ENCODE data around the gene DNTT. TPM values are rescaled to one million over a fixed set of nuclear protein-coding genes. Genes with fewer than 3 reads are reported as not detected.
A peak's percentile ranks its signal among the peaks of the same experiment; 100 is the strongest.

Gene DNTT
- total RNA-seq, 6 experiments from 2014 or later: not detected

GRCh38 chr10:96369890-96370583, 65.8 kb downstream of the DNTT start:
- H3K4me3 ChIP-seq: no peak overlapping the region
- DNase-seq (no peak), ATAC-seq (no peak)
- intact Hi-C loops (cut with DNase I): loop anchor here in 1 of 2 donors (5.0 kb wide), 1 partner anchor 137 kb away; no protein-coding TSS in a partner anchor
- TF ChIP-seq POLR2A (IDR thresholded peaks at IDR 0.05): no peak
- no peaks in the 10 kb centered on the region for H3K4me1 ChIP-seq
- no peak overlapping the region for H3K27ac ChIP-seq
- H3K27me3 ChIP-seq: no peaks in the 10 kb centered on the region
- WGBS (ENCODE audit: insufficient coverage, low coverage, low lambda C conversion rate, missing lambda C conversion rate): 77% methylated on average over 11 of the region's 38 CpGs
- no peaks in the 10 kb centered on the region for H3K9me3 ChIP-seq
- no peaks in the 10 kb centered on the region for H3K36me3 ChIP-seq

GRCh38 chr10:96370584-96371157, 66.4 kb downstream of the DNTT start:
- ATAC-seq (peak; percentile 23 to 51 (median 39)), DNase-seq (peak in 1 of 3 donors; percentile 33)
- Histone ChIP-seq H3K36me3 (no peaks in the 10 kb centered on the region), H3K4me3 (no peak overlapping the region), H3K27me3 (no peaks in the 10 kb centered on the region), H3K4me1 (peaks cover 0 to 3% (median 0%) of the 10 kb centered on the region in 4 donors), H3K27ac (no peak overlapping the region), H3K9me3 (no peaks in the 10 kb centered on the region)
- WGBS (ENCODE audit: insufficient coverage, low coverage, low lambda C conversion rate, missing lambda C conversion rate): 30% methylated on average over 15 of the region's 16 CpGs
- TF ChIP-seq POLR2A (IDR thresholded peaks at IDR 0.05) (no peak), CTCF (IDR thresholded peaks at IDR 0.05) (peak; percentile 65 to 86 (median 79))
- intact Hi-C loops (cut with DNase I): loop anchor here in 1 of 2 donors (5.0 kb wide), 1 partner anchor 137 kb away; no protein-coding TSS in a partner anchor

GRCh38 chr10:96371356-96371755, 67.1 kb downstream of the DNTT start:
- DNase-seq (no peak), ATAC-seq (no peak)
- no peak for TF ChIP-seq POLR2A (IDR thresholded peaks at IDR 0.05)
- Histone ChIP-seq H3K27me3 (no peaks in the 10 kb centered on the region), H3K4me3 (no peak overlapping the region), H3K36me3 (no peaks in the 10 kb centered on the region), H3K4me1 (peaks cover 0 to 6% (median 0%) of the 10 kb centered on the region in 4 donors), H3K9me3 (no peaks in the 10 kb centered on the region), H3K27ac (no peak overlapping the region)
- 79% methylated on average over 4 of the region's 11 CpGs for WGBS (ENCODE audit: insufficient coverage, low coverage, low lambda C conversion rate, missing lambda C conversion rate)
- intact Hi-C loops (cut with DNase I): loop anchor here in 1 of 2 donors (5.0 kb wide), 1 partner anchor 136 kb away; no protein-coding TSS in a partner anchor

GRCh38 chr10:96374004-96374403, 69.8 kb downstream of the DNTT start:
- Histone ChIP-seq H3K27me3 (no peaks in the 10 kb centered on the region), H3K9me3 (no peaks in the 10 kb centered on the region), H3K4me3 (no peak overlapping the region), H3K27ac (no peak overlapping the region), H3K4me1 (peaks cover 0 to 6% (median 0%) of the 10 kb centered on the region in 4 donors), H3K36me3 (no peaks in the 10 kb centered on the region)
- intact Hi-C loops (cut with DNase I): loop anchor here in 1 of 2 donors (5.0 kb wide), 1 partner anchor 133 kb away; no protein-coding TSS in a partner anchor
- DNase-seq: no peak
- TF ChIP-seq CTCF (IDR thresholded peaks at IDR 0.05) (no peak), POLR2A (IDR thresholded peaks at IDR 0.05) (no peak)
- 92% methylated on average over 5 of the region's 5 CpGs for WGBS (ENCODE audit: insufficient coverage, low coverage, low lambda C conversion rate, missing lambda C conversion rate)
- no peak for ATAC-seq

- intact Hi-C loops (cut with DNase I): loop anchor here in 1 of 2 donors (5.0 kb wide), 1 partner anchor 133 kb away; no protein-coding TSS in a partner anchor
- H3K36me3 ChIP-seq: no peaks in the 10 kb centered on the region
- ATAC-seq: no peak
- H3K4me3 ChIP-seq: no peak overlapping the region
- WGBS (ENCODE audit: insufficient coverage, low coverage, low lambda C conversion rate, missing lambda C conversion rate): 18% methylated on average over 9 of the region's 9 CpGs
- no peaks in the 10 kb centered on the region for H3K27me3 ChIP-seq
- H3K4me1 ChIP-seq: peaks cover 0 to 6% (median 0%) of the 10 kb centered on the region in 4 donors
- no peaks in the 10 kb centered on the region for H3K9me3 ChIP-seq
- no peak for DNase-seq
- TF ChIP-seq CTCF (IDR thresholded peaks at IDR 0.05) (no peak), POLR2A (IDR thresholded peaks at IDR 0.05) (no peak)
- H3K27ac ChIP-seq: no peak overlapping the region
Measured at GRCh38 chr10:96374639-96374984, 70.4 kb downstream of the DNTT start.

All from right lobe of liver (tissue), 6 donors.